A549 (cell line): Measurements from ENCODE around the gene DPT.

Experiments
- CEBPB ChIP-seq, 2 experiments: fragments of >200 bp in 1 of 2; sonication (Bioruptor Twin) in 1 of 2; formaldehyde crosslinking in 1 of 2; IDR thresholded peaks; 2 replicates each; pipeline ENCODE4 v1.6.1; 2012 to 2016
- CHD2 ChIP-seq: fragments of 150-350 bp; IDR thresholded peaks from 2 replicates; pipeline ENCODE4 v1.6.1; 2014; ENCODE audit warnings: low read length; ENCODE audit not compliant: partially characterized antibody
- EP300 ChIP-seq, 2 experiments: fragments of >200 bp; sonication (Bioruptor Twin); formaldehyde crosslinking; IDR thresholded peaks; 2 replicates in 1 of 2; 3 replicates in 1 of 2; pipeline ENCODE4 v1.6.1; 2016 to 2017
- JUN ChIP-seq, 2 experiments: fragments of >200 bp; sonication (Bioruptor Twin); formaldehyde crosslinking; IDR thresholded peaks; 2 replicates in 1 of 2; 3 replicates in 1 of 2; pipeline ENCODE4 v1.6.1; 2016 to 2017
- MAFK ChIP-seq: fragments of 450-650 bp; IDR thresholded peaks from 2 replicates; pipeline ENCODE4 v1.6.1; 2014; ENCODE audit not compliant: partially characterized antibody
- PHF8 ChIP-seq: fragments of 200-600 bp; sonication (generic); IDR thresholded peaks from 2 replicates; pipeline ENCODE4 v1.6.1; 2016; ENCODE audit warnings: low read depth, mild to moderate bottlenecking, antibody characterized with exemption, moderate library complexity, borderline replicate concordance
- POLR2A ChIP-seq: IDR thresholded peaks from 2 replicates; pipeline ENCODE4 v1.6.1; 2012; ENCODE audit warnings: mild to moderate bottlenecking, low read length
- RFX5 ChIP-seq: fragments of 450-650 bp; IDR thresholded peaks from 2 replicates; pipeline ENCODE4 v1.7.1; 2014; ENCODE audit warnings: antibody characterized with exemption, mild to moderate bottlenecking, moderate library complexity
- SMC3 ChIP-seq: fragments of >200 bp; sonication (Bioruptor Twin); formaldehyde crosslinking; IDR thresholded peaks from 3 replicates; pipeline ENCODE4 v1.6.1; 2018; ENCODE audit warnings: inconsistent platforms
- TF ChIP-seq, protein P1 (sequence below): fragments of >200 bp; sonication (Bioruptor Twin); formaldehyde crosslinking; IDR thresholded peaks from 3 replicates; pipeline ENCODE4 v1.5.1; 2016
- TF ChIP-seq, protein P2 (sequence below): IDR thresholded peaks from 2 replicates; pipeline ENCODE4 v1.6.1; 2012
- TF ChIP-seq, protein P3 (sequence below): fragments of 200-600 bp; sonication (generic); IDR thresholded peaks from 2 replicates; pipeline ENCODE4 v1.6.1; 2016; ENCODE audit warnings: antibody characterized with exemption, mild to moderate bottlenecking, moderate library complexity
- TF ChIP-seq, protein P4 (sequence below): fragments of 450-650 bp; IDR thresholded peaks from 2 replicates; pipeline ENCODE4 v1.6.1; 2014; ENCODE audit warnings: antibody characterized with exemption

DNA sequence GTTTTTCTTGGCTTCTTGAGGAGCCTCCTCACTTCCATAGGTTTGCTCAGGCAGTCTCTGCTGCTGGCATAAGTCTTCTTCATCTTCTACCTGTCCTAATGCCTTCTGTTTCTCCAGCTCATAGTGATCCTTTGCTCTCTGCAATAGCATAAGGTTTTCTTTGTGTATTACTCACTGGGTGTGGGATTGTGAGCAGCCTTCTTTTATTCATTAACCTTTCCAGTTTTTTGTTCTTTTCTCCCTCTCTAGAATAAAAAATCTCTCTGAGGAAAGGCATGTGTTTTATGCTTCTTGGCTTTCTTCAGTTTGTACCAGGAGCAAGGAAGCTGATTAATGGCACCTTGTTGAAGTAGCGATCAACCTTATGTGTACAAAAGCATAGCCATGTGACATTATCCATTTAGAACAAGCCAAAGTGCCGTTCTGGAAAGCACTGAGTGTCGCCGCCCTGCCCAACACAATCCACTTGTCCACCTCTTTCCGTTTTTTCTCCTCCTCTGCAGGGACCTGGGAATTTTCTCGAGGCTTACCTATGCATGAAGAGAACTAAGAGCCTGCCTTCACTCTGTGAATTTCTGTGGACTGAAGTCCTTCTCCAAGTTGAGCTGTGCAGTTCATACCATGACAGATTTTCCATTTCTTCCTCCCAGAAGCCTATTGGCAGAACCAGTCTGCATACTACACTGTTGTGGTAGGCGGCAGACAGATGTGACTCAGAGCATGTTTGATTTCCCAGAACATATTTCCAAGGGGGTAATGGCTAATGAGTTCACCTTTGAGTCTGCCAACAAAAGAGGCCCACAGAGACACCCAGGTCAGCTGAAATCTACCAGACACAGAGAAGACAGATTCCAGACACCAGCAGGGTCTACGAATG lies 39.0 kb downstream of the DPT start:
- TF ChIP-seq MAFK (no peak), SMC3 (no peak), CEBPB (IDR thresholded peaks at IDR 0.05) (no peak), EP300 (IDR thresholded peaks at IDR 0.05) (no peak), JUN (IDR thresholded peaks at IDR 0.05) (no peak), RFX5 (no peak), POLR2A (no peak), CHD2 (no peak), PHF8 (no peak)
- TF ChIP-seq, protein P1, sequence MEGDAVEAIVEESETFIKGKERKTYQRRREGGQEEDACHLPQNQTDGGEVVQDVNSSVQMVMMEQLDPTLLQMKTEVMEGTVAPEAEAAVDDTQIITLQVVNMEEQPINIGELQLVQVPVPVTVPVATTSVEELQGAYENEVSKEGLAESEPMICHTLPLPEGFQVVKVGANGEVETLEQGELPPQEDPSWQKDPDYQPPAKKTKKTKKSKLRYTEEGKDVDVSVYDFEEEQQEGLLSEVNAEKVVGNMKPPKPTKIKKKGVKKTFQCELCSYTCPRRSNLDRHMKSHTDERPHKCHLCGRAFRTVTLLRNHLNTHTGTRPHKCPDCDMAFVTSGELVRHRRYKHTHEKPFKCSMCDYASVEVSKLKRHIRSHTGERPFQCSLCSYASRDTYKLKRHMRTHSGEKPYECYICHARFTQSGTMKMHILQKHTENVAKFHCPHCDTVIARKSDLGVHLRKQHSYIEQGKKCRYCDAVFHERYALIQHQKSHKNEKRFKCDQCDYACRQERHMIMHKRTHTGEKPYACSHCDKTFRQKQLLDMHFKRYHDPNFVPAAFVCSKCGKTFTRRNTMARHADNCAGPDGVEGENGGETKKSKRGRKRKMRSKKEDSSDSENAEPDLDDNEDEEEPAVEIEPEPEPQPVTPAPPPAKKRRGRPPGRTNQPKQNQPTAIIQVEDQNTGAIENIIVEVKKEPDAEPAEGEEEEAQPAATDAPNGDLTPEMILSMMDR = no peak
- TF ChIP-seq, protein P2, sequence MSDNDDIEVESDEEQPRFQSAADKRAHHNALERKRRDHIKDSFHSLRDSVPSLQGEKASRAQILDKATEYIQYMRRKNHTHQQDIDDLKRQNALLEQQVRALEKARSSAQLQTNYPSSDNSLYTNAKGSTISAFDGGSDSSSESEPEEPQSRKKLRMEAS = no peak
- TF ChIP-seq, protein P3, sequence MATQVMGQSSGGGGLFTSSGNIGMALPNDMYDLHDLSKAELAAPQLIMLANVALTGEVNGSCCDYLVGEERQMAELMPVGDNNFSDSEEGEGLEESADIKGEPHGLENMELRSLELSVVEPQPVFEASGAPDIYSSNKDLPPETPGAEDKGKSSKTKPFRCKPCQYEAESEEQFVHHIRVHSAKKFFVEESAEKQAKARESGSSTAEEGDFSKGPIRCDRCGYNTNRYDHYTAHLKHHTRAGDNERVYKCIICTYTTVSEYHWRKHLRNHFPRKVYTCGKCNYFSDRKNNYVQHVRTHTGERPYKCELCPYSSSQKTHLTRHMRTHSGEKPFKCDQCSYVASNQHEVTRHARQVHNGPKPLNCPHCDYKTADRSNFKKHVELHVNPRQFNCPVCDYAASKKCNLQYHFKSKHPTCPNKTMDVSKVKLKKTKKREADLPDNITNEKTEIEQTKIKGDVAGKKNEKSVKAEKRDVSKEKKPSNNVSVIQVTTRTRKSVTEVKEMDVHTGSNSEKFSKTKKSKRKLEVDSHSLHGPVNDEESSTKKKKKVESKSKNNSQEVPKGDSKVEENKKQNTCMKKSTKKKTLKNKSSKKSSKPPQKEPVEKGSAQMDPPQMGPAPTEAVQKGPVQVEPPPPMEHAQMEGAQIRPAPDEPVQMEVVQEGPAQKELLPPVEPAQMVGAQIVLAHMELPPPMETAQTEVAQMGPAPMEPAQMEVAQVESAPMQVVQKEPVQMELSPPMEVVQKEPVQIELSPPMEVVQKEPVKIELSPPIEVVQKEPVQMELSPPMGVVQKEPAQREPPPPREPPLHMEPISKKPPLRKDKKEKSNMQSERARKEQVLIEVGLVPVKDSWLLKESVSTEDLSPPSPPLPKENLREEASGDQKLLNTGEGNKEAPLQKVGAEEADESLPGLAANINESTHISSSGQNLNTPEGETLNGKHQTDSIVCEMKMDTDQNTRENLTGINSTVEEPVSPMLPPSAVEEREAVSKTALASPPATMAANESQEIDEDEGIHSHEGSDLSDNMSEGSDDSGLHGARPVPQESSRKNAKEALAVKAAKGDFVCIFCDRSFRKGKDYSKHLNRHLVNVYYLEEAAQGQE = no peak
- TF ChIP-seq, protein P4, sequence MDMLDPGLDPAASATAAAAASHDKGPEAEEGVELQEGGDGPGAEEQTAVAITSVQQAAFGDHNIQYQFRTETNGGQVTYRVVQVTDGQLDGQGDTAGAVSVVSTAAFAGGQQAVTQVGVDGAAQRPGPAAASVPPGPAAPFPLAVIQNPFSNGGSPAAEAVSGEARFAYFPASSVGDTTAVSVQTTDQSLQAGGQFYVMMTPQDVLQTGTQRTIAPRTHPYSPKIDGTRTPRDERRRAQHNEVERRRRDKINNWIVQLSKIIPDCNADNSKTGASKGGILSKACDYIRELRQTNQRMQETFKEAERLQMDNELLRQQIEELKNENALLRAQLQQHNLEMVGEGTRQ = no peak
